RWPE2 (cell line): ENCODE measurements around the gene COL8A1.

Source experiments
- ATAC-seq: fragments of 200-7000 bp; cut with Tn5 transposase; 3 replicates; pipeline ENCODE4 v1.9.1; 2021; ENCODE audit warnings: low read depth
- DNase-seq: peaks from one replicate; pipeline ENCODE4 v3.0.0-alpha.2; 2020; ENCODE audit warnings: low spot score
- H3K27ac ChIP-seq: fragments of 450-650 bp; 2 replicates; pipeline ENCODE4 v1.5.1; 2017; ENCODE audit warnings: mild to moderate bottlenecking; ENCODE audit not compliant: poor library complexity, severe bottlenecking
- H3K27me3 ChIP-seq: fragments of 250-450 bp; sonication (Bioruptor Pico); 2 replicates; pipeline ENCODE4 v1.5.1; 2021; ENCODE audit warnings: mild to moderate bottlenecking, moderate library complexity; ENCODE audit not compliant: insufficient read depth, poor library complexity, severe bottlenecking
- H3K36me3 ChIP-seq: fragments of 250-450 bp; sonication (Bioruptor Pico); 2 replicates; pipeline ENCODE4 v1.5.1; 2020; ENCODE audit warnings: low read depth, mild to moderate bottlenecking, moderate library complexity
- H3K4me1 ChIP-seq: fragments of 250-450 bp; sonication (Bioruptor Pico); 2 replicates; pipeline ENCODE4 v1.5.1; 2021; ENCODE audit warnings: mild to moderate bottlenecking, moderate library complexity; ENCODE audit not compliant: insufficient read depth, poor library complexity, severe bottlenecking
- H3K4me3 ChIP-seq: fragments of 250-450 bp; sonication (Bioruptor Pico); 2 replicates; pipeline ENCODE4 v1.5.1; 2021; ENCODE audit warnings: mild to moderate bottlenecking, moderate library complexity; ENCODE audit not compliant: severe bottlenecking
- H3K9me3 ChIP-seq: fragments of 250-450 bp; sonication (Bioruptor Pico); 2 replicates; pipeline ENCODE4 v1.5.1; 2021; ENCODE audit warnings: mild to moderate bottlenecking, moderate library complexity; ENCODE audit not compliant: severe bottlenecking
- CTCF ChIP-seq: fragments of 450-650 bp; IDR thresholded peaks from one replicate; pipeline ENCODE4 v1.5.1; 2017; ENCODE audit warnings: mild to moderate bottlenecking, moderate library complexity; ENCODE audit not compliant: poor library complexity, severe bottlenecking

Gene COL8A1

DNA sequence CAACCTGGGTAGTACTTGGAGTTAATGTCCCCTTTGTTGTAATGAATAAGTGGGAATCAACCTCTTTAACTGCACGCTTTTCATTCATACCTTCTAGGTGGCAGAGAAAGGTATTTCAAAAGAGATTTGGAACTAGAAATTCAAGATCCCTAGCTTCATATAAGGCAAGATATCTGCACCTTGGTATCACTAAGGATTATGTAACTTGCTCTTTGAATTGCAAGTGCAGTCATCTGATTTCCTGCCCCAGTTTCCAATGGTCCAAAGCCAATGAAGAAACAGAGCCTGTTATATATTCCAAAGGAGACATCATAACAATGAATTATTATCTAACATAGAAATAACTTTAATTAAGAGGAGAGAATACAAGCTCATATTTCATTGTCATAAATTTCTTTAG is 124.5 kb downstream of the COL8A1 start:
- Histone ChIP-seq H3K9me3 (no peaks in the 10 kb centered on the region), H3K27ac (no peak overlapping the region), H3K27me3 (no peaks in the 10 kb centered on the region), H3K36me3 (peaks cover 16% of the 10 kb centered on the region), H3K4me3 (no peak overlapping the region), H3K4me1 (no peaks in the 10 kb centered on the region)
- DNase-seq (no peak), ATAC-seq (no peak)
- TF ChIP-seq CTCF = no peak

DNA sequence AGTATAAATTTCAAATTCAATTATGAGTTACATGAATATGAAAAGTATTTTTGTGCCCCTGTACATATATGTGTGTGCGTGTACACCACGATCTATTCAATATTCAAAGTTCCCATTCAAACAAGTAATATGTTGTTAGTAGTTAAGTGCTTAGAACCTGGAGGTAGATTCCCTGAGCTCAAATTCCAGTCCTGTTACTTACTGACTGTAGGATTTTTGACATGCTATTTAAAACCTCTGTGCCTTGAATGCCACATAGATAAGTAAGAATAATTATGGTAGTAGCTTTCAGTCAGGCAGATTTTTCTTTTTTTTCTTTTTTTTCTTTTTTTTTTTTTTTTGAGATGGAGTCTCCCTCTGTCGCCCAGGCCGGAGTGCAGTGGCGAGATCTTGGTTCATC is 126.0 kb downstream of the COL8A1 start:
- Histone ChIP-seq H3K9me3 (no peaks in the 10 kb centered on the region), H3K27ac (no peak overlapping the region), H3K4me3 (no peak overlapping the region), H3K4me1 (no peaks in the 10 kb centered on the region), H3K27me3 (no peaks in the 10 kb centered on the region), H3K36me3 (peaks cover 20% of the 10 kb centered on the region)
- no peak for TF ChIP-seq CTCF
- DNase-seq = no peak
- no peak for ATAC-seq

DNA sequence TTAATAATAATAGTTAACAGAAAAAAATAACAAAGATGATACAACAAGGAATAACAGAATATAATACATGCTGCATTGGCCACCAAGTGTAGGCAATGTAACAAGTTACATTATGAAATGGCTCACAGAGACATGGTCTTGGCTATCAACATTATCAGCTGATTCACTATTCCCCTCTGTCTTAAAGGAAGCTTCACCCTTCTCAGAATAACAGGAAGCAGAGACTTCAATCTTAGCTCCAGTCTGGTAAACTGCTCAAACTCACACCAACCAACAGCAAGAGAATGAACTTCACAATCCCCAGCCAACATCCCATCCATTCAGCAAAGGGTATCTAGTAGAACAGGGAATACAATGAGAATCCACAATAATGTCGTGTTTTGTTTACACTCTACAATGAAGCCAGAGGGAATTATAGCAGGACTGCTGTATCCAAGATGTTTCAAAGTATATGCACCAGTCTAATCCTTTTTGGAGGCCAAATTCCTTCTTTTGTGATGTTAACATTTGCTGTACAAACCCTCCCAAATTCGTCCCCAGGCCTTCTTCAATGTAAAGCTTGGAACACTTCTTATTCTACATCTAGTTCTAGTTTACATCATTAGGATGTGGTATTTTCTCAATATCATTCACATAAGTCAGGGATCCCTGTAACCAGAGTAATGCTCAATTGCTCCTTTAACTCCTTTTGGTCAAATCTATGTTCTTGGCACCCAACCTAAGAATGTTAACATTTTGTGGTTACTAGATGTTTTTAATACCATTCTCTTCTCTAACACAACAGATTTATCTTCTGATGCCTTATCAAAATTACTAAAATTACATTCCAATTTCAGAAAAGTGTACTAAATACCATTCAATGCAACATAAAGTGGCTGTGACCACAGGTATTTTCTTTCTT is 126.9 kb downstream of the COL8A1 start:
- Histone ChIP-seq H3K36me3 (peaks cover 18% of the 10 kb centered on the region), H3K27me3 (no peaks in the 10 kb centered on the region), H3K4me3 (no peak overlapping the region), H3K9me3 (no peaks in the 10 kb centered on the region), H3K4me1 (no peaks in the 10 kb centered on the region), H3K27ac (no peak overlapping the region)
- ATAC-seq (no peak), DNase-seq (no peak)
- no peak for TF ChIP-seq CTCF

DNA sequence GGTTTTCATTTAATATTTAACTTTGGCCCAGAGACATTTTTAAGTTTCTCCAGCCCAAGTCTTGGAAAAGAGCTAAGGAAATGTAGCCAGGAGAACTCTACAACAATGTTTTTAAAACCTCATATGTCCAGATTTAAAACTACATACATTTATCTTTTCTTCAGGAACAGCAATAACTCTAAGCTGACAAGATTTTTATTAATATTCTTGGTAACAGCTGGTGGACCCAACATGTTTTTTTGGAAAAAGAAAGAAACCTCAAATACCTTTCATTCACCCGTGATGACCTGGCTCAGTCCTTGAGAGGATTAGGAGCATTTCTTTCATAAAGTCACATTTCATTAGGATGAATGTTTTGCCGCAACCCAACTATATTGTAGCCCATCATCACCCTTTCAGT is 128.9 kb downstream of the COL8A1 start:
- TF ChIP-seq CTCF = no peak
- Histone ChIP-seq H3K36me3 (peaks cover 13% of the 10 kb centered on the region), H3K27ac (no peak overlapping the region), H3K4me3 (no peak overlapping the region), H3K27me3 (no peaks in the 10 kb centered on the region), H3K4me1 (no peaks in the 10 kb centered on the region), H3K9me3 (no peaks in the 10 kb centered on the region)
- ATAC-seq (no peak), DNase-seq (no peak)

DNA sequence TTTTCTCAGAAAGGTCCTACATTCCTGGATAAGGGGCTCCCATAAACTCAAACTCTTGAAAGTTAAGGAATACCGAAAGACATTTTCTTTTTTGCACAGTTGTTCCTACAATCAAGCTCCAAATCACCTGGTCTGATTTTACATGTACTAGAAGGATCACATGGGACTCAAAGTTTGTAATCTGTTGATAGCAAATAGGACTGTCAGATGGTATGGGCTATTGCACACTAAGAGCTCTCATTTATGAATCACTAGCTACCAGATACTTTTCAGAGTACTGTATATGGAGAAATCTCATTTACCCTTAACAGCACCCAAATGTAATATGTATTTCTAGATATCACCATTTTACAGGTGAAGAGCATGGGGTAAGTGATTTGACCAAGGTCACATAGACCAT is 129.7 kb downstream of the COL8A1 start:
- no peaks in the 10 kb centered on the region for H3K9me3 ChIP-seq
- no peak for DNase-seq
- peaks cover 13% of the 10 kb centered on the region for H3K36me3 ChIP-seq
- no peaks in the 10 kb centered on the region for H3K4me1 ChIP-seq
- no peak for ATAC-seq
- no peak overlapping the region for H3K4me3 ChIP-seq
- H3K27me3 ChIP-seq = no peaks in the 10 kb centered on the region
- no peak for TF ChIP-seq CTCF
- no peak overlapping the region for H3K27ac ChIP-seq
